ENCODE results near the gene MGP.

The MGP gene

GRCh38 chr12:14900521-14901227 is 15.0 kb upstream of the MGP start:
- DNase-seq (ENCODE audit: low spot score): no peak
- H3K27ac ChIP-seq (ENCODE audit: poor library complexity, severe bottlenecking): no peak overlapping the region
- ATAC-seq (ENCODE audit: low read depth): no peak
- no peaks in the 10 kb centered on the region for H3K27me3 ChIP-seq (ENCODE audit: insufficient read depth, poor library complexity, severe bottlenecking)
- no peaks in the 10 kb centered on the region for H3K4me1 ChIP-seq (ENCODE audit: insufficient read depth, poor library complexity, severe bottlenecking)
- H3K9me3 ChIP-seq (ENCODE audit: severe bottlenecking): no peaks in the 10 kb centered on the region
- no peaks in the 10 kb centered on the region for H3K36me3 ChIP-seq (ENCODE audit: low read depth)
- H3K4me3 ChIP-seq (ENCODE audit: severe bottlenecking): no peak overlapping the region
- TF ChIP-seq CTCF (IDR thresholded peaks at IDR 0.05; ENCODE audit: poor library complexity, severe bottlenecking): no peak

- Histone ChIP-seq H3K9me3 (ENCODE audit: severe bottlenecking) (no peaks in the 10 kb centered on the region), H3K27me3 (ENCODE audit: insufficient read depth, poor library complexity, severe bottlenecking) (no peaks in the 10 kb centered on the region), H3K36me3 (ENCODE audit: low read depth) (no peaks in the 10 kb centered on the region), H3K4me3 (ENCODE audit: severe bottlenecking) (no peak overlapping the region), H3K27ac (ENCODE audit: poor library complexity, severe bottlenecking) (no peak overlapping the region), H3K4me1 (ENCODE audit: insufficient read depth, poor library complexity, severe bottlenecking) (no peaks in the 10 kb centered on the region)
- TF ChIP-seq CTCF (IDR thresholded peaks at IDR 0.05; ENCODE audit: poor library complexity, severe bottlenecking): no peak
- ATAC-seq (ENCODE audit: low read depth) (no peak), DNase-seq (ENCODE audit: low spot score) (no peak)
These were observed 11.0 kb upstream of the MGP start for GRCh38 chr12:14896521-14897169.

- no peaks in the 10 kb centered on the region for H3K27me3 ChIP-seq (ENCODE audit: insufficient read depth, poor library complexity, severe bottlenecking)
- no peak for TF ChIP-seq CTCF (IDR thresholded peaks at IDR 0.05; ENCODE audit: poor library complexity, severe bottlenecking)
- no peak for DNase-seq (ENCODE audit: low spot score)
- H3K27ac ChIP-seq (ENCODE audit: poor library complexity, severe bottlenecking): no peak overlapping the region
- H3K4me1 ChIP-seq (ENCODE audit: insufficient read depth, poor library complexity, severe bottlenecking): no peaks in the 10 kb centered on the region
- no peak overlapping the region for H3K4me3 ChIP-seq (ENCODE audit: severe bottlenecking)
- no peaks in the 10 kb centered on the region for H3K9me3 ChIP-seq (ENCODE audit: severe bottlenecking)
- no peaks in the 10 kb centered on the region for H3K36me3 ChIP-seq (ENCODE audit: low read depth)
- ATAC-seq (ENCODE audit: low read depth): no peak
These were observed 8.0 kb upstream of the MGP start for GRCh38 chr12:14893506-14894250.

GRCh38 chr12:14892726-14893505 is 7.3 kb upstream of the MGP start:
- H3K36me3 ChIP-seq (ENCODE audit: low read depth): no peaks in the 10 kb centered on the region
- H3K27me3 ChIP-seq (ENCODE audit: insufficient read depth, poor library complexity, severe bottlenecking): no peaks in the 10 kb centered on the region
- H3K9me3 ChIP-seq (ENCODE audit: severe bottlenecking): no peaks in the 10 kb centered on the region
- H3K4me1 ChIP-seq (ENCODE audit: insufficient read depth, poor library complexity, severe bottlenecking): no peaks in the 10 kb centered on the region
- ATAC-seq (ENCODE audit: low read depth) (no peak), DNase-seq (ENCODE audit: low spot score) (no peak)
- TF ChIP-seq CTCF (IDR thresholded peaks at IDR 0.05; ENCODE audit: poor library complexity, severe bottlenecking): no peak
- H3K4me3 ChIP-seq (ENCODE audit: severe bottlenecking): no peak overlapping the region
- no peak overlapping the region for H3K27ac ChIP-seq (ENCODE audit: poor library complexity, severe bottlenecking)

All from RWPE2 (cell line).